ENCODE data around the gene MICAL2.

DNA sequence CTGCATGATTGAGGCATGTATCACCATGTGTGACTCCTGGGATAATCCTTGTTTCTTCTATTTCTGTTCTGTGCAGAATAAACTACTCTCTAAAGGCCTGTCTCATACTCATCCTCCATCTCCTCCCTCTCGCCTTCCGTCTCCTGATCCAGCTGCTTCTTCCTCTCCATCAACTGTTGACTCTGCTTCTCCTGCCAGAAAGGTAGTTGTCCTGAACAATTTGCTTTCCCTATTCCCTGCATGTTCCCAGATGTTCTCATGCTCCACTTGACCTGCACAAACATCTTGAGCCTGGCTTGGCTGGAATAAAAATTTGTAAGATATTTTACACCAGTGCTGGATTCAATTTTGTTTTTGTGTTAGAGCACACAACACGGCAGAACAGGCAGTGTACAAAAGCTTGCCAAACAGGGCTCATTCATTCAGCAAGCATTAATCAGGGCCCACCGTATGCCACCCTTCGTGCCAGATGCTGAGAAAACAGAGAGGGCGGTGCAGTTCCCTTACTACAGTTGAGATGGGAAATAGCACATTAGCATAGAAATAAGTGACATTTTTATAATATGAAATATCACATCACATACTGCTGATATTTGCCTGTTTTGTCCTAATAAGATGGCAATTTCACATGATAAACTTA lies 133.6 kb downstream of the MICAL2 start:
- no peak for TF ChIP-seq POLR2A (IDR thresholded peaks at IDR 0.05)
- TF ChIP-seq, protein P1, sequence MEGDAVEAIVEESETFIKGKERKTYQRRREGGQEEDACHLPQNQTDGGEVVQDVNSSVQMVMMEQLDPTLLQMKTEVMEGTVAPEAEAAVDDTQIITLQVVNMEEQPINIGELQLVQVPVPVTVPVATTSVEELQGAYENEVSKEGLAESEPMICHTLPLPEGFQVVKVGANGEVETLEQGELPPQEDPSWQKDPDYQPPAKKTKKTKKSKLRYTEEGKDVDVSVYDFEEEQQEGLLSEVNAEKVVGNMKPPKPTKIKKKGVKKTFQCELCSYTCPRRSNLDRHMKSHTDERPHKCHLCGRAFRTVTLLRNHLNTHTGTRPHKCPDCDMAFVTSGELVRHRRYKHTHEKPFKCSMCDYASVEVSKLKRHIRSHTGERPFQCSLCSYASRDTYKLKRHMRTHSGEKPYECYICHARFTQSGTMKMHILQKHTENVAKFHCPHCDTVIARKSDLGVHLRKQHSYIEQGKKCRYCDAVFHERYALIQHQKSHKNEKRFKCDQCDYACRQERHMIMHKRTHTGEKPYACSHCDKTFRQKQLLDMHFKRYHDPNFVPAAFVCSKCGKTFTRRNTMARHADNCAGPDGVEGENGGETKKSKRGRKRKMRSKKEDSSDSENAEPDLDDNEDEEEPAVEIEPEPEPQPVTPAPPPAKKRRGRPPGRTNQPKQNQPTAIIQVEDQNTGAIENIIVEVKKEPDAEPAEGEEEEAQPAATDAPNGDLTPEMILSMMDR (IDR thresholded peaks at IDR 0.05): no peak
- no peak for TF ChIP-seq POLR2AphosphoS5 (IDR thresholded peaks at IDR 0.05)
